GM23248 (cell line): Measurements from ENCODE around the gene NFXL1. TPM values are rescaled to one million over a fixed set of nuclear protein-coding genes. Genes with fewer than 3 reads are reported as not detected.
A peak's percentile ranks its signal among the peaks of the same experiment; 100 is the strongest.

ENCODE experiments used
- DNase-seq: peaks from one replicate; pipeline ENCODE4 v3.0.0-alpha.2; 2015
- H2AFZ ChIP-seq: fragments of 200-600 bp; sonication (generic); 2 replicates; pipeline ENCODE4 v1.6.1; 2016; ENCODE audit warnings: antibody characterized with exemption
- H3F3A ChIP-seq: fragments of 200-600 bp; sonication (generic); 2 replicates; pipeline ENCODE4 v1.6.1; 2016; ENCODE audit warnings: mild to moderate bottlenecking, antibody characterized with exemption, mixed run types; ENCODE audit not compliant: insufficient read depth
- H3K27ac ChIP-seq: fragments of 200-600 bp; sonication (generic); 2 replicates; pipeline ENCODE4 v1.5.1; 2016; ENCODE audit warnings: mild to moderate bottlenecking
- H3K27me3 ChIP-seq: fragments of 200-600 bp; sonication (generic); replicated peaks from 2 replicates; pipeline ENCODE4 v1.6.1; 2016; ENCODE audit warnings: mild to moderate bottlenecking; ENCODE audit not compliant: insufficient read depth
- H3K36me3 ChIP-seq: fragments of 200-600 bp; sonication (generic); 2 replicates; pipeline ENCODE4 v1.6.1; 2016; ENCODE audit warnings: low read depth, mild to moderate bottlenecking
- H3K4me1 ChIP-seq: fragments of 200-600 bp; sonication (generic); 2 replicates; pipeline ENCODE4 v1.6.1; 2016; ENCODE audit warnings: mild to moderate bottlenecking; ENCODE audit not compliant: insufficient read depth
- H3K4me2 ChIP-seq: fragments of 200-600 bp; sonication (generic); one replicate; pipeline ENCODE4 v1.6.1; 2016; ENCODE audit warnings: mild to moderate bottlenecking; ENCODE audit not compliant: unreplicated experiment
- H3K4me3 ChIP-seq: fragments of 200-600 bp; sonication (generic); 2 replicates; pipeline ENCODE4 v1.5.1; 2016; ENCODE audit warnings: mild to moderate bottlenecking
- H3K79me2 ChIP-seq: fragments of 200-600 bp; sonication (generic); 2 replicates; pipeline ENCODE4 v1.6.1; 2016; ENCODE audit warnings: mild to moderate bottlenecking; ENCODE audit not compliant: insufficient read depth
- H3K9ac ChIP-seq: fragments of 200-600 bp; sonication (generic); 2 replicates; pipeline ENCODE4 v1.6.1; 2016; ENCODE audit warnings: mild to moderate bottlenecking
- H3K9me2 ChIP-seq: fragments of 200-600 bp; sonication (generic); 2 replicates; pipeline ENCODE4 v1.6.1; 2016; ENCODE audit warnings: mixed run types, mild to moderate bottlenecking, moderate library complexity; ENCODE audit not compliant: insufficient read depth
- H3K9me3 ChIP-seq: fragments of 200-600 bp; sonication (generic); one replicate; pipeline ENCODE4 v1.6.1; 2017; ENCODE audit warnings: low read depth
- H4K20me1 ChIP-seq: fragments of 200-600 bp; sonication (generic); 2 replicates; pipeline ENCODE4 v1.6.0; 2016; ENCODE audit not compliant: insufficient read depth
- EZH2 ChIP-seq: fragments of 200-600 bp; sonication (generic); IDR thresholded peaks from 2 replicates; pipeline ENCODE4 v1.6.1; 2018; ENCODE audit warnings: antibody characterized with exemption, mild to moderate bottlenecking; ENCODE audit not compliant: insufficient read depth, poor library complexity, severe bottlenecking
- EZH2phosphoT487 ChIP-seq: fragments of 200-600 bp; sonication (generic); IDR thresholded peaks from 2 replicates; pipeline ENCODE4 v1.6.1; 2018; ENCODE audit warnings: antibody characterized with exemption, moderate library complexity, mild to moderate bottlenecking, low read depth; ENCODE audit not compliant: insufficient read depth
- WGBS, 2 experiments: methylation state at CpG; one replicate each; pipeline ENCODE4 v1.1.6; 2015 to 2017; ENCODE audit warnings: low lambda C conversion rate in 2 of 2, low coverage in 1 of 2; ENCODE audit errors: missing lambda C conversion rate in 2 of 2; 5-methylcytosine and 5-hydroxymethylcytosine counted together
- in situ Hi-C: fragments of 300-500 bp; cut with MboI; formaldehyde crosslinking; loops from 2 replicates; pipeline ENCODE4 v1.15.0; 2020
- polyA plus RNA-seq: library from polyadenylated mRNA; unstranded; fragments of >200 nt; fragmentation: Nextera tagmentation; extraction: Ambion mirVana; gene quantifications from 2 replicates; pipeline ENCODE4 v1.2.1, GENCODE V29; 2016
- total RNA-seq: library from RNA; depleted of rRNA; stranded (reverse); fragments of >200 nt; shearing (Covaris generic); gene quantifications from 2 replicates; pipeline ENCODE4 v1.2.3, GENCODE V29; 2014

NFXL1 gene
- total and polyA plus RNA-seq, 2 experiments from 2014 or later: 4.6 to 7.7 TPM

GRCh38 chr4:47942081-47942819 lies 27.9 kb upstream of the NFXL1 start:
- no peak for DNase-seq

GRCh38 chr4:47939456-47939855 lies 25.1 kb upstream of the NFXL1 start:
- no peak overlapping the region for H3K4me2 ChIP-seq
- no peaks in the 10 kb centered on the region for H3K4me1 ChIP-seq
- no peak overlapping the region for H3K4me3 ChIP-seq
- TF ChIP-seq EZH2: no peak
- no peak for TF ChIP-seq EZH2phosphoT487
- no peaks in the 10 kb centered on the region for H3K9me2 ChIP-seq
- no peak overlapping the region for H2AFZ ChIP-seq
- 70 to 73% methylated on average over 5 of the region's 5 CpGs for WGBS, 2 experiments
- no peaks in the 10 kb centered on the region for H3K36me3 ChIP-seq
- H4K20me1 ChIP-seq: no peaks in the 10 kb centered on the region
- DNase-seq: no peak
- in situ Hi-C loops: loop anchor here (10.0 kb wide), 1 partner anchor 275 kb away; no protein-coding TSS in a partner anchor
- H3K79me2 ChIP-seq: no peaks in the 10 kb centered on the region
- H3K9me3 ChIP-seq: no peaks in the 10 kb centered on the region
- H3K27ac ChIP-seq: no peak overlapping the region
- no peak overlapping the region for H3K9ac ChIP-seq
- H3K27me3 ChIP-seq: 0 out of 2 replicates have a peak, but pooled peaks cover 8% of the 10 kb centered on the region
- no peaks in the 10 kb centered on the region for H3F3A ChIP-seq

More at GRCh38 chr4:47942081-47942819, 27.9 kb upstream of the NFXL1 start:
- Histone ChIP-seq H3K27me3 (0 out of 2 replicates have a peak, but pooled peaks cover 5% of the 10 kb centered on the region), H3K79me2 (no peaks in the 10 kb centered on the region), H3F3A (no peaks in the 10 kb centered on the region), H3K4me2 (no peak overlapping the region), H3K4me1 (no peaks in the 10 kb centered on the region), H3K4me3 (no peak overlapping the region), H3K9me2 (no peaks in the 10 kb centered on the region), H2AFZ (no peak overlapping the region), H3K27ac (no peak overlapping the region), H3K36me3 (no peaks in the 10 kb centered on the region), H3K9me3 (no peaks in the 10 kb centered on the region), H3K9ac (no peak overlapping the region), H4K20me1 (no peaks in the 10 kb centered on the region)
- WGBS, 2 experiments: 62 to 72% methylated on average over 10 of the region's 10 CpGs
- in situ Hi-C loops: no loop called here
- TF ChIP-seq EZH2 (no peak), EZH2phosphoT487 (no peak)

- Histone ChIP-seq H3K27me3 (0 out of 2 replicates have a peak, but pooled peaks cover 8% of the 10 kb centered on the region), H3K27ac (no peak overlapping the region), H4K20me1 (no peaks in the 10 kb centered on the region), H3K9me2 (no peaks in the 10 kb centered on the region), H3K9ac (no peak overlapping the region), H3K36me3 (no peaks in the 10 kb centered on the region), H3K4me1 (peaks cover 2% of the 10 kb centered on the region), H3K4me3 (no peak overlapping the region), H3K79me2 (no peaks in the 10 kb centered on the region), H3F3A (peaks cover 2% of the 10 kb centered on the region; the same call in 1 of the 2 replicates), H2AFZ (no peak overlapping the region), H3K4me2 (no peak overlapping the region), H3K9me3 (no peaks in the 10 kb centered on the region)
- 75 to 80% methylated on average over 6 of the region's 6 CpGs for WGBS, 2 experiments
- in situ Hi-C loops: loop anchor here (10.0 kb wide), 1 partner anchor 272 kb away; no protein-coding TSS in a partner anchor
- TF ChIP-seq EZH2phosphoT487 (no peak), EZH2 (no peak)
- no peak for DNase-seq
These were observed 22.0 kb upstream of the NFXL1 start for GRCh38 chr4:47936336-47936735.

- Histone ChIP-seq H3K9ac (no peak overlapping the region), H2AFZ (no peak overlapping the region), H3K36me3 (no peaks in the 10 kb centered on the region), H4K20me1 (no peaks in the 10 kb centered on the region), H3K9me2 (no peaks in the 10 kb centered on the region), H3K4me3 (no peak overlapping the region), H3K27ac (no peak overlapping the region), H3K9me3 (no peaks in the 10 kb centered on the region), H3F3A (peaks cover 11% of the 10 kb centered on the region), H3K4me1 (peaks cover 9% of the 10 kb centered on the region), H3K4me2 (no peak overlapping the region), H3K27me3 (0 out of 2 replicates have a peak, but pooled peaks cover 3% of the 10 kb centered on the region), H3K79me2 (no peaks in the 10 kb centered on the region)
- in situ Hi-C loops: loop anchor here (10.0 kb wide), 1 partner anchor 269 kb away; no protein-coding TSS in a partner anchor
- peak; percentile 69 for DNase-seq
- TF ChIP-seq EZH2: no peak
- TF ChIP-seq EZH2phosphoT487: no peak
- WGBS, 2 experiments: 6 to 7% methylated on average over 4 of the region's 4 CpGs
These were observed 19.5 kb upstream of the NFXL1 start for GRCh38 chr4:47933840-47934239.
